ENCODE data around the gene SAP30.

Gene SAP30

DNA sequence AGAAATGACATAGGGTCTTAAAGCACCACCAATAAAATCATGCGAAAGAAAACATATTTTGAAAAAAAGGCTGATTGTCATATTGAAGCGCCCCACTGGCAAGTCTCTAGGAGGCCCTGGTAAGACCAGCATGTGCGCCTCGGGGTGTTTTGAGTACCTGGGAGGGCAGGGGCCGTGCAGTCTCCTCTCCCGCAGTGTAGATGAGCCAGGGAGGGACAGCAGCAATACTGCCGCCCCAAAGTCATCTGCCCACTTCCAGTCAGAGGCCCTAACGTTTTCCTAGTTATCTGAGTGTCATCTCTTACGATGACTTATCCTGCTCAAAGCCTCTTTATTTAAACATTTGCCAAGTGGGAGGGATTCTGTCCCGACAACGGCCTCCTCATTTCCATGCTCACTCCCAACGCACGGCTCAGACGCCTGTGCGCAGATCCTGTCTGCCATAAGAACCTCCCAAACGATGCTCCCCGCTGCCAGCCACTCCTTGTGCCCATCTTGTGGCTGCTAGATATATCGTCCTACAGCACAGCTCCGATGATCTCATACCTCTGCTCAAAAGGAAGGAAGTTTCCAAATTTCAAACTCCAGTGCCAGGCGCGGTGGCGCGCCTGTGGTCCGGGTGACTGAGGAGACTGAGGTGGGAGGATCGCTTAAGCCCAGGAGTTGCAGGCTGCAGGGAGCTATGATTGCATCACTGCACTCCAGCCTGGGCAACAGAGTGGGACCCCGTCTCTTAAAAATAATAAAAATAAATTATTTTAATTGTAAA lies 45.3 kb downstream of the SAP30 start:
- DNase-seq, result no peak

DNA sequence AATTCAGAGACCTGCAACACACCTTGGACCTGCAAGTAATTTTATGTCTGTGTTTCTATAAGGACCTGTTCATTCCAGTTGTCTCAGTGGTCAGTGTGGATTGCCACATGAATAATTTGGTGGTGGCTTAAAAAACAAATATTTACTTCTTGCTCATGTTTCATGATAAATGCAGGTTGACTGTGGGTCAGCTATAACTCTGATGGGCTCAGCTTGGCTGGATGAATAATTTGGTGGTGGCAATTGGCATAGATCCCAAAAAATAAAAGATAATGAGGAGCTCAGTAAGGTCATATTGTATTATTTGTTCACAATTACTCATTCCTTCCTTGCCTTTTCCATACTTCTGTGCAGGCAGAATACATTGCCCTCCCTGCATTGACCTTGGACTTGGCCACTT lies 47.1 kb downstream of the SAP30 start:
- DNase-seq, result no peak

DNA sequence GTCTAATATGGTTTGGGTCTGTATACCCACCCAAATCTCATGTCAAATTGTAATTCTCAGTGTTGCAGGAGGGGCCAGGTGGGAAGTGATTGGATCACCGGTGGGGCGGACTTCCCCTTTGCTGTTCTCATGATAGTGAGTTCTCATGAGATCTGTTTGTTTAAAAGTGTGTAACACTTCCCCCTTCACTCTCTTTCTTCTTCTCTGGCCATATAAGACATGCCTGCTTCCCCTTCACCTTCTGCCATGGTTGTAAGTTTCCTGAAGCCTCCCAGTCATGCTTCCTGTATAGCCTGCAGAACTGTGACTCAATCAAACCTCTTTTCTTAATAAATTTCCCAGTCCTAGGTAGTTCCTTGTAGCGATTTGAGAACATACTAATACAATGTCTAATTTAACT lies 47.9 kb downstream of the SAP30 start:
- DNase-seq, result no peak

DNA sequence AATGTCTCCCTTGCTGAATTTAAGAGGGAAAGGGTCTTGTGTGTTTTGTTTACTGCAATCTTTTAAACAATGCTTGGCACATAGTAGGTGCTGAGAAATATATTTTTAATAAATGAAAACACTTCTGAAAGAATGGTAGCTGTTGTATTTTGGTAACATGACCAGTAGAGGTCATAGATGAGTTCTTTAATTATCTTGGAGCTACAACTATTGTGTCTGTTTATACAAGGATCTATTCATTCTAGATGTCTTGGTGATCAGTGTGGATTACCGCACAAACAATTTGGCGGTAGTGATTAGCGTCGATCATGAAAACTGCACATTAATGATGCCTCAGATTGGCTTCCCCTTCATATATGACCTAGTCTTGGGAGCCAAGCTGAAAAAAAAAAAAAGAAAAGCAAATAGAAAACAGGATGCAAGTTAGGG lies 49.6 kb downstream of the SAP30 start:
- DNase-seq, result no peak

- DNase-seq, result no peak
Observed at GRCh38 chr4:173420801-173421200, 50.0 kb downstream of the SAP30 start.

DNA sequence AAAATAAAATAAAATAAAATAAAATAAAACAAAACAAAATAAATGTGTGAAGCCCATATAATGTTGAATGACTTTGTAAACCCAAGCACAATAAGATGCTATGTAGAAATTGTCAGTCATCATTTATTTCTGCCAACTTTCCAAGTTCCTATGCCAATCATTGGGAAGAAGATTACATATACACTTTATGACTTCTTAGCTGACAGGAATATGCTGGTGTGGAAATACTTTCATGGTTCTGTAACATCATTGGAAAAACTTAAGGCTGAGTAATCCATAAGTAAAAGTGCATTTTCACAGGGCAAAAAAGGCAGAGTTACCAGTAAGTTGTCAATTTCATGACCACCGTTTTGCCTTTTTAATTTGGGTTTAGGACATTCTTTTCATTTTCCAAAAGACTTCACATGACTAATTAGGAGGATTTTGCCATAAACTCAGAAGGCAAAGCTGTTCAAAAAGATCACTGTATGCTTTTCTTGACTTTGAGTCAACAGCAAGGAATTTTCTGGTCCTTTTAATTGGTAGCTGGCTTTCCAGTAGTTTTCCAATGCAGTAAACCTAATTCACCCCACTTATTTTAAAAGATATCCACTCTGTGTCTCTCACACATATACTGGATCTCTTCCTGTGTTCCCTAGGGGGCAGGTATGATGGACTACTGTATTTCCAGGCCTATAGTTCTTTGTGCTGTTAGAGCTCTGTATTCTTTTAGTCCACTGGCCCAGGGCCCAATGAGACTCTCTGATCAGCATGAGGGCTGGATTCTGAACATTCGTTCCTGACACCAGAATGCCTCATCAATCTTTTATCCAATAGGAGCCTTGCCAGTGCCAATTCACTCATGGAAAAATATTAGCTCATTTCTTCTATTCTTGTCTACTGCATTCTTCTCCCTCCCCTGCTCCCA lies 54.4 kb downstream of the SAP30 start:
- no peak for DNase-seq

- no peak for DNase-seq
Observed at GRCh38 chr4:173426064-173426463, 55.3 kb downstream of the SAP30 start.
